GM23338 (cell line): ENCODE measurements around the gene NDUFS7. TPM values are rescaled to one million over a fixed set of nuclear protein-coding genes. Genes with fewer than 3 reads are reported as not detected.
A peak's percentile ranks its signal among the peaks of the same experiment; 100 is the strongest.

Experiments
- ATAC-seq: fragments of 200-7000 bp; cut with Tn5 transposase; 3 replicates; pipeline ENCODE4 v1.9.1; 2020
- DNase-seq: peaks from one replicate; pipeline ENCODE4 v3.0.0-alpha.2; 2015; ENCODE audit warnings: low spot score
- H2AFZ ChIP-seq: fragments of 200-600 bp; sonication (generic); 2 replicates; pipeline ENCODE4 v1.8.0; 2016; ENCODE audit warnings: antibody characterized with exemption, mild to moderate bottlenecking, moderate library complexity
- H3F3A ChIP-seq: fragments of 200-600 bp; sonication (generic); replicated peaks from 2 replicates; pipeline ENCODE4 v1.8.0; 2017; ENCODE audit warnings: antibody characterized with exemption, mixed run types, low read depth
- H3K27ac ChIP-seq: fragments of 200-600 bp; sonication (generic); 2 replicates; pipeline ENCODE4 v1.6.1; 2016; ENCODE audit warnings: low read depth
- H3K27me3 ChIP-seq: fragments of 200-600 bp; sonication (generic); 2 replicates; pipeline ENCODE4 v1.8.0; 2016; ENCODE audit warnings: mild to moderate bottlenecking, mixed run types, moderate library complexity; ENCODE audit not compliant: insufficient read depth
- H3K36me3 ChIP-seq: fragments of 200-600 bp; sonication (generic); 2 replicates; pipeline ENCODE4 v1.8.0; 2016; ENCODE audit warnings: mild to moderate bottlenecking; ENCODE audit not compliant: insufficient read depth
- H3K4me1 ChIP-seq: fragments of 200-600 bp; sonication (generic); 2 replicates; pipeline ENCODE4 v1.8.0; 2016; ENCODE audit warnings: mild to moderate bottlenecking, moderate library complexity; ENCODE audit not compliant: insufficient read depth
- H3K4me2 ChIP-seq: fragments of 200-600 bp; sonication (generic); 2 replicates; pipeline ENCODE4 v1.7.1; 2017; ENCODE audit warnings: mixed run types
- H3K4me3 ChIP-seq: fragments of 200-600 bp; sonication (generic); 2 replicates; pipeline ENCODE4 v1.6.1; 2016; ENCODE audit warnings: mixed run types
- H3K79me2 ChIP-seq: fragments of 200-600 bp; sonication (generic); replicated peaks from 2 replicates; pipeline ENCODE4 v1.8.0; 2017; ENCODE audit warnings: mild to moderate bottlenecking; ENCODE audit not compliant: insufficient read depth
- H3K9me2 ChIP-seq: fragments of 200-600 bp; sonication (generic); 2 replicates; pipeline ENCODE4 v1.8.0; 2017; ENCODE audit not compliant: insufficient read depth
- H4K20me1 ChIP-seq: fragments of 200-600 bp; sonication (generic); replicated peaks from 2 replicates; pipeline ENCODE4 v1.8.0; 2017; ENCODE audit warnings: mild to moderate bottlenecking; ENCODE audit not compliant: insufficient read depth
- H3K27ac Mint-ChIP-seq: 2 replicates; pipeline ENCODE4 v1.8.0; 2020; ENCODE audit warnings: inconsistent platforms, mild to moderate bottlenecking, moderate library complexity, mixed read lengths
- H3K27me3 Mint-ChIP-seq: 3 replicates; pipeline ENCODE4 v1.8.0; 2022; ENCODE audit warnings: low read depth, mild to moderate bottlenecking, moderate library complexity, mixed read lengths, inconsistent platforms; ENCODE audit not compliant: insufficient read depth, poor library complexity
- H3K36me3 Mint-ChIP-seq: 3 replicates; pipeline ENCODE4 v1.8.0; 2021; ENCODE audit warnings: low read depth, mild to moderate bottlenecking, inconsistent platforms, moderate library complexity, mixed read lengths
- H3K4me1 Mint-ChIP-seq: 3 replicates; pipeline ENCODE4 v1.8.0; 2020; ENCODE audit warnings: mild to moderate bottlenecking, inconsistent platforms, mixed read lengths
- H3K4me3 Mint-ChIP-seq: 3 replicates; pipeline ENCODE4 v1.8.0; 2021; ENCODE audit warnings: moderate library complexity, mild to moderate bottlenecking, inconsistent platforms, mixed read lengths
- H3K9me3 Mint-ChIP-seq: 3 replicates; pipeline ENCODE4 v1.8.0; 2020; ENCODE audit warnings: moderate library complexity, mild to moderate bottlenecking, inconsistent platforms, mixed read lengths
- ETS1 ChIP-seq: IDR thresholded peaks from 2 replicates; pipeline ENCODE4 v1.6.1; 2016; ENCODE audit warnings: antibody characterized with exemption
- EZH2 ChIP-seq: fragments of 200-600 bp; sonication (generic); IDR thresholded peaks from one replicate; pipeline ENCODE4 v1.8.0; 2017; ENCODE audit warnings: antibody characterized with exemption, mild to moderate bottlenecking, low read depth; ENCODE audit not compliant: unreplicated experiment
- EZH2phosphoT487 ChIP-seq: fragments of 200-600 bp; sonication (generic); IDR thresholded peaks from one replicate; pipeline ENCODE4 v1.8.1; 2018; ENCODE audit warnings: antibody characterized with exemption; ENCODE audit not compliant: unreplicated experiment
- JUNB ChIP-seq: IDR thresholded peaks from one replicate; pipeline ENCODE4 v1.6.1; 2016; ENCODE audit warnings: antibody characterized with exemption; ENCODE audit not compliant: unreplicated experiment
- POLR2AphosphoS5 ChIP-seq: IDR thresholded peaks from 2 replicates; pipeline ENCODE4 v1.6.1; 2016; ENCODE audit warnings: antibody characterized with exemption, low read depth
- ZNF462 ChIP-seq: fragments of 250-450 bp; sonication (Bioruptor Pico); IDR thresholded peaks from 2 replicates; pipeline ENCODE4 v1.5.0; 2020; ENCODE audit warnings: mild to moderate bottlenecking, moderate library complexity
- polyA plus RNA-seq: library from polyadenylated mRNA; unstranded; fragments of >200 nt; fragmentation: Nextera tagmentation; extraction: Ambion mirVana; gene quantifications from 2 replicates; pipeline ENCODE4 v1.2.1, GENCODE V29; 2016
- total RNA-seq: library from RNA; depleted of rRNA; stranded (reverse); fragments of >200 nt; shearing (Covaris generic); gene quantifications from 2 replicates; pipeline ENCODE4 v1.2.3, GENCODE V29; 2014
- TF ChIP-seq, protein P1 (sequence below), 2 experiments: fragments of 200-600 bp in 1 of 2; sonication (generic) in 1 of 2; conservative IDR thresholded peaks; 2 replicates each; pipeline versions ENCODE4 v1.5.1 to v1.6.1; 2016 to 2017; ENCODE audit warnings: antibody characterized with exemption in 2 of 2, low read depth in 2 of 2, mild to moderate bottlenecking in 2 of 2, moderate library complexity in 1 of 2

Gene NDUFS7
- total and polyA plus RNA-seq, 2 experiments from 2014 or later: 132 to 203 TPM

- H3K36me3 ChIP-seq: peaks cover 32% of the 10 kb centered on the region
- H3K9me2 ChIP-seq: no peaks in the 10 kb centered on the region
- H3F3A ChIP-seq: peaks cover 24% of the 10 kb centered on the region; the same call in 1 of the 2 replicates
- H3K4me3 ChIP-seq: no peak overlapping the region
- Mint-ChIP-seq H3K4me3 (no peak overlapping the region), H3K36me3 (peaks cover 82% of the 10 kb centered on the region), H3K4me1 (peaks cover 12% of the 10 kb centered on the region), H3K9me3 (no peaks in the 10 kb centered on the region), H3K27me3 (peaks cover 13% of the 10 kb centered on the region), H3K27ac (no peak overlapping the region)
- TF ChIP-seq POLR2AphosphoS5 (no peak), EZH2phosphoT487 (no peak)
- TF ChIP-seq, protein P1, sequence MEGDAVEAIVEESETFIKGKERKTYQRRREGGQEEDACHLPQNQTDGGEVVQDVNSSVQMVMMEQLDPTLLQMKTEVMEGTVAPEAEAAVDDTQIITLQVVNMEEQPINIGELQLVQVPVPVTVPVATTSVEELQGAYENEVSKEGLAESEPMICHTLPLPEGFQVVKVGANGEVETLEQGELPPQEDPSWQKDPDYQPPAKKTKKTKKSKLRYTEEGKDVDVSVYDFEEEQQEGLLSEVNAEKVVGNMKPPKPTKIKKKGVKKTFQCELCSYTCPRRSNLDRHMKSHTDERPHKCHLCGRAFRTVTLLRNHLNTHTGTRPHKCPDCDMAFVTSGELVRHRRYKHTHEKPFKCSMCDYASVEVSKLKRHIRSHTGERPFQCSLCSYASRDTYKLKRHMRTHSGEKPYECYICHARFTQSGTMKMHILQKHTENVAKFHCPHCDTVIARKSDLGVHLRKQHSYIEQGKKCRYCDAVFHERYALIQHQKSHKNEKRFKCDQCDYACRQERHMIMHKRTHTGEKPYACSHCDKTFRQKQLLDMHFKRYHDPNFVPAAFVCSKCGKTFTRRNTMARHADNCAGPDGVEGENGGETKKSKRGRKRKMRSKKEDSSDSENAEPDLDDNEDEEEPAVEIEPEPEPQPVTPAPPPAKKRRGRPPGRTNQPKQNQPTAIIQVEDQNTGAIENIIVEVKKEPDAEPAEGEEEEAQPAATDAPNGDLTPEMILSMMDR (conservative IDR thresholded peaks at IDR 0.05; ENCODE audit: low read depth in 2 of 2): peak in 1 of 2 experiments; percentile 38; a peak in 2 of 4 replicates
- no peak for ATAC-seq
- H3K4me1 ChIP-seq: peaks cover 4% of the 10 kb centered on the region; the same call in 1 of the 2 replicates
- DNase-seq: no peak
- no peak overlapping the region for H3K4me2 ChIP-seq
- no peak overlapping the region for H2AFZ ChIP-seq
- H3K27me3 ChIP-seq: no peaks in the 10 kb centered on the region
- peaks cover 20% of the 10 kb centered on the region for H4K20me1 ChIP-seq
- H3K79me2 ChIP-seq: peaks cover 31% of the 10 kb centered on the region
- H3K27ac ChIP-seq: peak overlapping the region; percentile 75; the same call in 1 of the 2 replicates
Measured at GRCh38 chr19:1364070-1364704, 19.5 kb upstream of the NDUFS7 start.

- Mint-ChIP-seq H3K27me3 (peaks cover 14% of the 10 kb centered on the region), H3K27ac (no peak overlapping the region; the same call in 1 of the 2 replicates), H3K4me1 (no peaks in the 10 kb centered on the region; the same call in 2 of the 3 replicates), H3K36me3 (peaks cover 82% of the 10 kb centered on the region), H3K9me3 (no peaks in the 10 kb centered on the region), H3K4me3 (no peak overlapping the region)
- no peak overlapping the region for H2AFZ ChIP-seq
- peak overlapping the region; percentile 32; the same call in 1 of the 2 replicates for H3K27ac ChIP-seq
- peaks cover 12% of the 10 kb centered on the region for H4K20me1 ChIP-seq
- peaks cover 29% of the 10 kb centered on the region; the same call in 1 of the 2 replicates for H3F3A ChIP-seq
- DNase-seq (no peak), ATAC-seq (no peak)
- H3K9me2 ChIP-seq: no peaks in the 10 kb centered on the region
- no peak overlapping the region for H3K4me3 ChIP-seq
- no peak overlapping the region for H3K4me2 ChIP-seq
- peaks cover 26% of the 10 kb centered on the region; the same call in 1 of the 2 replicates for H3K36me3 ChIP-seq
- H3K27me3 ChIP-seq: no peaks in the 10 kb centered on the region
- peaks cover 22% of the 10 kb centered on the region for H3K79me2 ChIP-seq
- H3K4me1 ChIP-seq: no peaks in the 10 kb centered on the region
- TF ChIP-seq ETS1 (no peak), JUNB (no peak), ZNF462 (CRISPR knock-in tag) (no peak), EZH2 (no peak), EZH2phosphoT487 (no peak)
Measured at GRCh38 chr19:1365319-1366269, 18.1 kb upstream of the NDUFS7 start.
